HL-60/S4 (cell line): ENCODE results near the gene RLN1.
"Not testable (repeated sequence)": the region's sequence is repeated elsewhere in the genome, so short reads cannot be mapped to it uniquely, and the experiment has no call there.

Experiments
- in situ Hi-C: fragments of 300-500 bp; cut with MboI; formaldehyde crosslinking; loops from 2 replicates; pipeline ENCODE4 v1.14.3; 2022; ENCODE audit warnings: low sequenced_read_pairs

The RLN1 gene, protein sequence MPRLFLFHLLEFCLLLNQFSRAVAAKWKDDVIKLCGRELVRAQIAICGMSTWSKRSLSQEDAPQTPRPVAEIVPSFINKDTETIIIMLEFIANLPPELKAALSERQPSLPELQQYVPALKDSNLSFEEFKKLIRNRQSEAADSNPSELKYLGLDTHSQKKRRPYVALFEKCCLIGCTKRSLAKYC

DNA sequence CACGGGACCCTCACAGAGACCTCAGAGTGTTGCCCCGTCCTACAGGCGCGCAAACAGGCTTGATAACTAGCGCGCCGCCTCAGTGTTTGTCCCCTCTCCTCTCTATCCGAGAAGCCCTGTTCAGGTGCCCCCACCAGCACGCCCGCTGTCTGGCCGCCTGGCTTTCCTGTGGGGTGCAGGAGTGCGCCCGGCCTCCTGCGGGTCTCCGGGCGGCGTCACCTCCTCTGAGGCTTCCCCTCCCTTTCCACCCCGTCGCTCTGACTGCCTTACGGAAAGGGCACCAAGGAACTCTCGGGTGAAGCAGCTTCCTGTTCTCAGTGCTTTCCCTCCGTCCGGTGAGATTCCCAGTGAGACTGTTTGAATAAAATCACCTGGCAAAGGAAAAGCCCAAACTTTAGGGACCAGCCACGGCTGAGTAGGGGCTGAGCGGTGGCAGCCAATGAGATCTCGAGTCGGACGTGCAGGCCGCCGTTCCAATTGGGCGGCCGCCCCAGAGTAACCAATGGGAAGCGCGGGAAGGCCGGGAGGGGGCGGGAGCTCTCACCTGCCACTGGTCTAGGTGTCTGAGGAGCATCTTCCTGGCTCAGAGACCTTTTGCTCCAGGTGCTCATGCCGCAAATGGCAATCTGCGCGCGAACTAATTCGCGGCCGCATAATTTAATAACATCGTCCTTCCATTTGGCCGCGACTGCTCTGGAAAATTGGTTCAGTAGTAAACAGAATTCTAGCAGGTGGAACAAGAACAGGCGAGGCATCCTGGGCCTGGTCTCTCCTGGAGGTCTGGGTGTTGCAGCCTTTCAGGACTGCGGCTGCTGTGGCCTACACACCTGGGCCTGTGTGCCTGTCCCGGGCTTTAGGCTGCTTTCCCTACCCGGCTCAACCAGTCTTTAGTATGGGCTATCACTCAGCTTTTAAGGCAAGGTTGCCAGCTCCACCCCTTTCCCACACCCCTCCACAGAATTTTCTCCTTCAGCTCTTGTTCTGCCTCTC, at the start of gene RLN1:
RLN1 (minus strand) TSS at position 885 of the 990 bp plus-strand sequence; CDS start at position 755, 130 bp downstream.
- in situ Hi-C loops: not testable (repeated sequence)

DNA sequence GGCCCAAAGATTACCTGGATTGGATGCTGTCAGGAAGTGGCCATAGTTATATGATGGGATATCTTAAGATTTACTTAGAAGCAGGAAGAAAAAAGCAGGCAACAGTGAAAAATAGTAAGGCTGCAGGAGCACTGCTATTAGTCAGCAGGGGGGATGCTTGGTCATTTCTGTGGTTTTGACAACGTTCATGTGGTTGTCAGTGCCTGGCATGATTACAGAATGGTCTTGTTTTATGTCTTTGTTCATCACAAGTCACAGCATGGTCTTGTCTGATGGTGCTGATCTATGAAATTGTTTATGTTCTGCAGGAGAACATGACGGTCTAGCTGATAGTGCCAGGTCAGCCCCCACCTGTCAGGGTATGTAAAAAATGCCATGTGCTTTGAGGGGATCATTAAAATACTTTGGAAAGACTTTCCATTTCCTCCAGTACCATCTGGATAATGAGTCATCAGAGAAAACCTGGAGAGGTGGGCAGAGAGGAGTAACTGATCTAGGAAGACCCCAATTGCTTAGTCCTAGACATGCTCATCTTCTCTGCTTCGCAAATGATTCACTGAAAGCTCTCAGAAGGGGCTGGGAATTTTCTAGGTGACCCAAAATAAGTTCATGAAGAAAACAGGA, 49.5 kb upstream of the RLN1 start:
- in situ Hi-C loops: no loop called here

DNA sequence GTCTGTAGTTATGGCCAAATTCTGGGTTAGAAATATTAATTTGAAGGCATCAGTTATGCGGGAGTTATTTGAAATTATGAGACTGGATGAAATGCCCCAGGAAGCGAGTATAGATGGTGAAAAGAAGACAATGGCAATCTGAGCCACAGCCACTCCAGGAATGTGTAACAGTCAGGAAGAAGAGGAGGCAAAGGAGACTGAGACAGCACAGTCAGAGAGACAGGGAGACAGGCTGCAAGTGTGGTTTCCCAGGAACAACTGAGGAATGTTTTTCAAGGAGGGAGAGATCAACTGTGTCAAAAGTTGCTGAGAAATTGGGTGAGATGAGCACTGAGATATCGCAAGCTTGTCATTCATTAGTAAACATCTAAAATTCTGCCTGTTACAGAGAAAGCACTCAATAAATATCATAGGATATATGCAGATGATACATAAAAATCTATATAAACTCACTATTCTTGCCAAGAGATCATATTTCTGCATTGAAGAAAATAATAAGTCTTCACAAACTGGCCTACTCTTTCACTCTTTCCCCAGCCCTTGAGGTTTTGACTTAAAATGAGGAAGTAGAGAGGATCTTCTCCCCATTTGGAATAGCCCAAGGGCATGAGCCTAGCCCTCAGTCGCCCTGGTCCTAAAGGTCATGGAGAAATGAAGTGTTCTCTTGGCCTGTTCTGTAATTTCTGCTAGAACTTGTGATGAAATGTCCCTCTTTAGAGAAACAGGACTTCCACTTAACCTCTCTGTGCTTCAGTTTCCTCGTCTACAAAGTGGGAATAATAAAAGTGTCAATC, 48.5 kb upstream of the RLN1 start:
- in situ Hi-C loops: no loop called here

DNA sequence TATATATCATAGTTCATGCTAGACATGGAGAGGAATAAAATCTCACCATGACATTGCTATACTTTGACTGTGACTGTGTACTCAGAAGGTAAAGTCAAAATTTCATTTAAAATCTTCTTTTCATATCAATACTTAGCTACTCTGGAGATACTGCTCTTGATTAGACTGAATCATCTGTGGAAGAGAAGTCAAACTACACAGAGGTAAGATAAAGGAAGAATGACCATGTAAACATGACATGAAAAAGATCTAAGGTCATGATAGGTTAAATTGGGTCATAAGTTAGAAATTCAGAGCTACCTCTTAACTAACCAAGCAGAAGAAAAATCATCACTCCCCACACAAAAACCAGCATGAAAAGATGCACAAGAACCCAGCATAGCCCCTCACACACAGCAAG, 44.8 kb upstream of the RLN1 start:
- in situ Hi-C loops: no loop called here

DNA sequence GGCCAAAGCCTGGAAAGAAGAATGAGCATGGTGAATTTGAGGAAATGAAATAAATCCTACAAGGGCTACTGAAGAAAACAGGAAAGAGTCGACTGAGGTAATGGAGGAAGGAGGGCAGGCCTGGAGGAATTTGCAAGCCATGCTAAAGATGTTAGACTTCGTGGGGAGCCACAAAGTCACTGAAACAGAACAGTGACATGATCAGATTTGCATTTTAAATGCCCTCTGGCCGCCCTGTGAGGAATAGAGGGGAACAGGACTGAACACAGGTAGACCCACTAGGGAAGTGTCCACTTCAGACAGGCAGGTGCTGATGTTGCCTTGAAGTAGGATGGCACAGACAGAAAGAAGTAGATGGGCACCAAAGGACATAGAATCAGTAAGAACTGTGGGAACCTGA, 42.8 kb upstream of the RLN1 start:
- in situ Hi-C loops: no loop called here

DNA sequence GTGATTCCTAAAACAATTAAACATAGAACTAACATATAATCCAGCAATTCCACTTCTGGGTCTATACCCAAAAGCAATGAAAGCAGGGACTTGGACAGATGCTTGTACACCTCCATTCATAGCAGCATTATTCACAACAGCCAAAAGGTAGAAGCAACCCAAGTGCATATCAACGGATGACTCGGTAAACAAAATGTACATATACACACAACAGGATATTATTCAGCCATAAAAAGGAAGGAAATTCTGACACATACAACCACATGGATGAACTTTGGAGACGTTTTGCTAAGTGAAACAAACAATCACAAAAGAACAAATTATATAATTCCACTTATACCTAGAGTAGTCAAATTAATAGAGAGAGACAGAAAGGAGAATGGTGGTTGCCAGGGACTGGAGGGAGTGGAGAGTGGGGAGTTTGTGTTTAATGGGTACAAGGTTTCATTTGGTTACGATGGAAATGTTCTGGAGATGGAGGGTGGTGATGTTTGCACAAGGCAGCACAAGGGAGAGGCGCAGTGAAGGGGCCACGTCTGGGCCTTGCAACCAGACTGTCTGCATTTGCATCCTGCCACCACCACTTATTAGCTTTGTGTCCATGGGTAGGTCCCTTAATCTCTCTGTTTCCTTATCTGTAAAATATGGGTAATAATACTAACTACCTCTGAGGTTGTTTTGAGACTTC, 36.3 kb upstream of the RLN1 start:
- in situ Hi-C loops: no loop called here

DNA sequence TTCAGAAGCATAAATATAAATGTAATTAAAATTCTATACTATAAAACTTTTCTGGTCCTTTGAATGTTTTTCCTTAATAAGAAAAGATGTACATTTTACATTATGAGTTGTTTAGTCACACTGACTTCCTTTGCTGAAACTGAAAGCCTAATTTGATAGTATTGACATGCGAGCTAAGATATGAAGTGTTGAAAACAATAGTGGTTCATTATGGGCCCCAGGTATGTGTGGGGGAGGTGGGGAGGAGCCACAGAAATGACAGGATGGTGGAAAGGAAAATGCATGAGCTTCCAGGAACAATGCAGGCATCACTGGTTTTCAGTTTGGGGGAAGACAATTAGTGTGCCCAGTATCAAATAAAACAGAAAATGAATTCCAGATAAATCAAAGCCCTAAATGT, 35.4 kb upstream of the RLN1 start:
- in situ Hi-C loops: no loop called here

GRCh38 chr9:5364294-5365024, 24.8 kb upstream of the RLN1 start:
- in situ Hi-C loops: no loop called here

GRCh38 chr9:5361326-5362010, 21.8 kb upstream of the RLN1 start:
- in situ Hi-C loops: no loop called here

- in situ Hi-C loops: no loop called here
These were observed 20.7 kb upstream of the RLN1 start for GRCh38 chr9:5360341-5360740.

DNA sequence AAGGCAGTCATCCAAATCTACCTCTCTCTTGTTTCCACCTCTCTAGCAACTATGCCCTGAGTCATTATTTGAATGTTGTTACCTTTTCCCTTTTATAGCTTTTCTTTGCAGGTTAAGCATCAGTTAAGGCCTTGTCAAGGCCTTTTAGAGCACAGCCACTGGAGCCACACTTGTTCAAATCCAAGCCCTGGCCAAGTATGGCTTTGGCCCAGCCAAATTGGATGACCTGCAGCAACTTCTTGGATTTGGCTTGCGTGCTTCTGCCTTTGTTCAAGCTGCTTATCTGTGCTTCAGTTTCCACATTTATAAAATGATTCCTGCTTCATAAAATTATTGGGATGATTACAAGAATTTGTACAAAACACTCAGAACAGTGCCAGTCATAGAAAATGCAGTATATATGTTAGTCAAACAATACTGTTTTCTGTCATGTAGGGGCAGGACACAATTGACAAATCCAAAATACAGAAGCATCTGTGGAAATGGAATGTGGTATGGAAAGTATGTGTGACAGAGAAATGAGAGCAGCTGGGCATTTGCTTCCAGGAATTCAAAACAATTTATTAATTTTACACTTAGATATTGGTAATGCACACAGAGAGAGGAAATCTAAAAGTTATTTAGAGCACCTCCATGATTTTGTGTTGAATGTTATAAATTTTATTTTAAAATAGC, 17.9 kb upstream of the RLN1 start:
- in situ Hi-C loops: no loop called here

- in situ Hi-C loops: no loop called here
These were observed 16.1 kb upstream of the RLN1 start for GRCh38 chr9:5355817-5356216.

- in situ Hi-C loops: no loop called here
These were observed 15.6 kb upstream of the RLN1 start for GRCh38 chr9:5355226-5355625.

DNA sequence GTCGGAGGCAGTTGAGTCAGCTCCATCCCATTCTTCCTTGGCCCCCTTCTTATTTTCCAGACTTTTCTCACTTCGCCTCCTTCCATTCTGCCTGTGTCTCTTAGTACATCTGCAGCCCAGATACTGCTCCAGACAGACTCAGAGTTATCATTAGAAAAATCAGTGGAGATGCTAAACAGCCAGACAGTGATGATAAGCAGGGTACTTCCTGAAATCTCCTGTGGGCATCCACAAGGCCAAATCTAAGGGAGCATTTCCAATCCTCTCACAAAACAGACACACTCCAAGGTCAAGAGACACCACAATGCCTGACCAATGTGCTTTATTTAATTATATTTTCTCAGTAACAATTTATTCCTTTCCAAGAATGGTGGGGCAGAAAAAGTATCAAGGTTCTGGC, 14.5 kb upstream of the RLN1 start:
- in situ Hi-C loops: no loop called here

- in situ Hi-C loops: no loop called here
These were observed 13.1 kb upstream of the RLN1 start for GRCh38 chr9:5352637-5353248.

- in situ Hi-C loops: no loop called here
These were observed 3.0 kb downstream of the RLN1 start for GRCh38 chr9:5336688-5337087.

GRCh38 chr9:5331276-5331675, 8.4 kb downstream of the RLN1 start:
- in situ Hi-C loops: not testable (repeated sequence)

DNA sequence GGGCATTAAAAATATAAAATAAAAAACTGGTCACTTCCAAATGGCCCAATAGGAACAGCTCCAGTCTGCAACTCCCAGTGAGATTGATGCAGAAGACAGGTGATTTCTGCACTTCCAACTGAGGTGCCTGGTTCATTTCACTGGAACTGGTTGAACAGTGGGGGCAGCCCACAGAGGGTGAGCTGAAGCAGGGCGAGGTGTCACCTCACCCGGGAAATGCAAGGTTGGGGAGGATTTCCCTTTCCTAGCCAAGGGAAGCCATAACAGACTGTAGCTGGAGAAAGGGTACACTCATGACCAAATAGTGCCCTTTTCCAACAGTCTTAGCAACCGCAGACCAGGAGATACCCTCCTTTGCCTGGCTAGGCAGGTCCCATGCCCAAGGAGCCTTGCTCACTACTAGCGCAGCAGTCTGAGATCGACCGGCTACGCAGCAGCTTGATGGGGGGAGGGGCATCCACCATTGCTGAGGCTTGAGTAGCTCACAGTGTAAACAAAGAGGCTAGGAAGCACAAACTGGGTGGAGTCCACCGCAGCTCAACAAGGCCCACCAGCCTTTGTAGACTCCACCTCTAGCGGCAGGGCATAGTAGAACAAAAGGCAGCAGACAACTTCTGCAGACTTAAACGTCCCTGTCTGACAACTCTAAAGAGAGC, 12.7 kb downstream of the RLN1 start:
- in situ Hi-C loops: no loop called here
